WTC11 (cell line): Measurements from ENCODE around the gene SIX6. TPM values are rescaled to one million over a fixed set of nuclear protein-coding genes. Genes with fewer than 3 reads are reported as not detected.

Experiments used
- ATAC-seq: fragments of 200-7000 bp; cut with Tn5 transposase; 2 replicates; pipeline ENCODE4 v1.10.0; 2021; ENCODE audit warnings: mild to moderate bottlenecking, moderate library complexity
- CTCF ChIA-PET: fragments of 300-600 bp; sonication (Branson Sonifier 250); formaldehyde crosslinking; loops from one replicate; lab custom pipeline; 2021; ENCODE audit warnings: antibody characterized with exemption; lab: Charles Lee
- POLR2A ChIA-PET: fragments of 350-600 bp; sonication (Branson Sonifier 250); formaldehyde crosslinking; loops from one replicate; lab custom pipeline; 2021; ENCODE audit warnings: antibody characterized with exemption; lab: Charles Lee
- DNase-seq: peaks from one replicate; pipeline ENCODE4 v3.0.0; 2021; ENCODE audit warnings: low spot score
- H3K27ac Mint-ChIP-seq: 2 replicates; pipeline ENCODE4 v1.8.0; 2021; ENCODE audit warnings: mixed read lengths
- H3K27me3 Mint-ChIP-seq: 2 replicates; pipeline ENCODE4 v1.8.0; 2021; ENCODE audit warnings: low read depth, mild to moderate bottlenecking, moderate library complexity, mixed read lengths
- H3K36me3 Mint-ChIP-seq: 2 replicates; pipeline ENCODE4 v1.8.0; 2021; ENCODE audit warnings: mixed read lengths
- H3K4me1 Mint-ChIP-seq: 2 replicates; pipeline ENCODE4 v1.8.0; 2022; ENCODE audit warnings: mixed read lengths
- H3K4me3 Mint-ChIP-seq: 2 replicates; pipeline ENCODE4 v1.8.0; 2021; ENCODE audit warnings: mild to moderate bottlenecking, moderate library complexity, mixed read lengths
- H3K9me3 Mint-ChIP-seq: 2 replicates; pipeline ENCODE4 v1.8.0; 2021; ENCODE audit warnings: mixed read lengths
- ATF1 ChIP-seq: sonication (generic); formaldehyde crosslinking; IDR thresholded peaks from 2 replicates; pipeline ENCODE4 v1.8.1; 2023; ENCODE audit warnings: mild to moderate bottlenecking, moderate library complexity, missing genetic modification reagents
- ATF2 ChIP-seq: sonication (generic); formaldehyde crosslinking; IDR thresholded peaks from 2 replicates; pipeline ENCODE4 v1.8.1; 2022; ENCODE audit warnings: low read depth, missing genetic modification reagents, borderline replicate concordance
- ATF6 ChIP-seq: sonication (generic); formaldehyde crosslinking; IDR thresholded peaks from 2 replicates; pipeline ENCODE4 v1.8.1; 2023; ENCODE audit warnings: mild to moderate bottlenecking, missing genetic modification reagents
- ESRRA ChIP-seq: sonication (generic); formaldehyde crosslinking; IDR thresholded peaks from 2 replicates; pipeline ENCODE4 v1.8.1; 2022; ENCODE audit warnings: mild to moderate bottlenecking, missing genetic modification reagents, borderline replicate concordance
- FOXJ3 ChIP-seq: sonication (generic); formaldehyde crosslinking; IDR thresholded peaks from 2 replicates; pipeline ENCODE4 v1.9.0; 2021; ENCODE audit warnings: missing genetic modification reagents, mild to moderate bottlenecking, borderline replicate concordance
- MXD4 ChIP-seq: fragments of 250-450 bp; sonication (Bioruptor Pico); IDR thresholded peaks from 2 replicates; pipeline ENCODE4 v1.8.0; 2021; ENCODE audit warnings: mild to moderate bottlenecking, moderate library complexity, borderline replicate concordance
- OVOL2 ChIP-seq: fragments of 250-450 bp; sonication (Bioruptor Pico); IDR thresholded peaks from 2 replicates; pipeline ENCODE4 v1.9.0; 2021; ENCODE audit warnings: mild to moderate bottlenecking, borderline replicate concordance
- SMAD3 ChIP-seq: sonication (generic); formaldehyde crosslinking; IDR thresholded peaks from 2 replicates; pipeline ENCODE4 v1.8.0; 2022; ENCODE audit warnings: missing genetic modification reagents, mild to moderate bottlenecking, borderline replicate concordance
- SOX15 ChIP-seq: fragments of 250-450 bp; sonication (Bioruptor Pico); IDR thresholded peaks from 2 replicates; pipeline ENCODE4 v1.9.0; 2021; ENCODE audit warnings: mild to moderate bottlenecking
- ZBTB21 ChIP-seq: sonication (generic); formaldehyde crosslinking; IDR thresholded peaks from 2 replicates; pipeline ENCODE4 v1.8.1; 2023; ENCODE audit warnings: mild to moderate bottlenecking, missing genetic modification reagents, borderline replicate concordance
- ZNF138 ChIP-seq: sonication (generic); formaldehyde crosslinking; conservative IDR thresholded peaks from 2 replicates; pipeline ENCODE4 v1.8.1; 2022; ENCODE audit warnings: mild to moderate bottlenecking, moderate library complexity, missing genetic modification reagents
- ZNF263 ChIP-seq: sonication (generic); formaldehyde crosslinking; IDR thresholded peaks from 2 replicates; pipeline ENCODE4 v1.8.1; 2022; ENCODE audit warnings: low read depth, mild to moderate bottlenecking, moderate library complexity, missing genetic modification reagents
- ZNF317 ChIP-seq: sonication (generic); formaldehyde crosslinking; IDR thresholded peaks from 2 replicates; pipeline ENCODE4 v1.8.1; 2023; ENCODE audit warnings: low read depth, mild to moderate bottlenecking, moderate library complexity, missing genetic modification reagents, borderline replicate concordance
- ZNF425 ChIP-seq: fragments of 250-450 bp; sonication (Bioruptor Pico); conservative IDR thresholded peaks from 2 replicates; pipeline ENCODE4 v1.9.0; 2021; ENCODE audit warnings: mild to moderate bottlenecking
- ZNF512 ChIP-seq: sonication (generic); formaldehyde crosslinking; IDR thresholded peaks from 2 replicates; pipeline ENCODE4 v1.8.1; 2022; ENCODE audit warnings: missing genetic modification reagents, borderline replicate concordance
- total RNA-seq: library from RNA; stranded (reverse); gene quantifications from 3 replicates; pipeline ENCODE4 v1.2.3, GENCODE V29; 2021
- TF ChIP-seq, protein P1 (sequence below): fragments of 250-450 bp; sonication (Bioruptor Pico); IDR thresholded peaks from 2 replicates; pipeline ENCODE4 v1.8.0; 2021; ENCODE audit warnings: mild to moderate bottlenecking
- TF ChIP-seq, protein P2 (sequence below): sonication (generic); formaldehyde crosslinking; IDR thresholded peaks from 2 replicates; pipeline ENCODE4 v1.8.0; 2022; ENCODE audit warnings: mild to moderate bottlenecking, missing genetic modification reagents
- TF ChIP-seq, protein P3 (sequence below): fragments of 250-450 bp; sonication (Bioruptor Pico); IDR thresholded peaks from 2 replicates; pipeline ENCODE4 v1.9.0; 2021; ENCODE audit warnings: mild to moderate bottlenecking
- TF ChIP-seq, protein P4 (sequence below): sonication (generic); formaldehyde crosslinking; IDR thresholded peaks from 2 replicates; pipeline ENCODE4 v1.8.0; 2022; ENCODE audit warnings: mild to moderate bottlenecking, missing genetic modification reagents

Gene SIX6
- total RNA-seq, 1 experiment from 2014 or later = 0.07 TPM

- DNase-seq = no peak
- H3K9me3 Mint-ChIP-seq = peaks cover 10% of the 10 kb centered on the region
- no peaks in the 10 kb centered on the region for H3K36me3 Mint-ChIP-seq
- no peak for ATAC-seq
- H3K4me3 Mint-ChIP-seq = no peak overlapping the region
- H3K27ac Mint-ChIP-seq = no peak overlapping the region
- no peaks in the 10 kb centered on the region for H3K4me1 Mint-ChIP-seq
- H3K27me3 Mint-ChIP-seq = no peaks in the 10 kb centered on the region
- POLR2A ChIA-PET = no interaction called here
- CTCF ChIA-PET = no interaction called here
- TF ChIP-seq ZNF317 (CRISPR knock-in tag) (no peak), ATF2 (no peak), ZNF512 (CRISPR knock-in tag) (no peak), SMAD3 (CRISPR knock-in tag) (no peak), ATF6 (CRISPR knock-in tag) (no peak), OVOL2 (CRISPR knock-in tag) (no peak), ESRRA (no peak), ZNF263 (no peak), ZNF138 (CRISPR knock-in tag) (no peak), ZBTB21 (CRISPR knock-in tag) (no peak), ZNF425 (CRISPR knock-in tag) (no peak), ATF1 (CRISPR knock-in tag) (no peak), SOX15 (CRISPR knock-in tag) (no peak), MXD4 (CRISPR knock-in tag) (no peak), FOXJ3 (CRISPR knock-in tag) (no peak)
- TF ChIP-seq, protein P1, sequence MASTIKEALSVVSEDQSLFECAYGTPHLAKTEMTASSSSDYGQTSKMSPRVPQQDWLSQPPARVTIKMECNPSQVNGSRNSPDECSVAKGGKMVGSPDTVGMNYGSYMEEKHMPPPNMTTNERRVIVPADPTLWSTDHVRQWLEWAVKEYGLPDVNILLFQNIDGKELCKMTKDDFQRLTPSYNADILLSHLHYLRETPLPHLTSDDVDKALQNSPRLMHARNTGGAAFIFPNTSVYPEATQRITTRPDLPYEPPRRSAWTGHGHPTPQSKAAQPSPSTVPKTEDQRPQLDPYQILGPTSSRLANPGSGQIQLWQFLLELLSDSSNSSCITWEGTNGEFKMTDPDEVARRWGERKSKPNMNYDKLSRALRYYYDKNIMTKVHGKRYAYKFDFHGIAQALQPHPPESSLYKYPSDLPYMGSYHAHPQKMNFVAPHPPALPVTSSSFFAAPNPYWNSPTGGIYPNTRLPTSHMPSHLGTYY (CRISPR knock-in tag) = no peak
- TF ChIP-seq, protein P2, sequence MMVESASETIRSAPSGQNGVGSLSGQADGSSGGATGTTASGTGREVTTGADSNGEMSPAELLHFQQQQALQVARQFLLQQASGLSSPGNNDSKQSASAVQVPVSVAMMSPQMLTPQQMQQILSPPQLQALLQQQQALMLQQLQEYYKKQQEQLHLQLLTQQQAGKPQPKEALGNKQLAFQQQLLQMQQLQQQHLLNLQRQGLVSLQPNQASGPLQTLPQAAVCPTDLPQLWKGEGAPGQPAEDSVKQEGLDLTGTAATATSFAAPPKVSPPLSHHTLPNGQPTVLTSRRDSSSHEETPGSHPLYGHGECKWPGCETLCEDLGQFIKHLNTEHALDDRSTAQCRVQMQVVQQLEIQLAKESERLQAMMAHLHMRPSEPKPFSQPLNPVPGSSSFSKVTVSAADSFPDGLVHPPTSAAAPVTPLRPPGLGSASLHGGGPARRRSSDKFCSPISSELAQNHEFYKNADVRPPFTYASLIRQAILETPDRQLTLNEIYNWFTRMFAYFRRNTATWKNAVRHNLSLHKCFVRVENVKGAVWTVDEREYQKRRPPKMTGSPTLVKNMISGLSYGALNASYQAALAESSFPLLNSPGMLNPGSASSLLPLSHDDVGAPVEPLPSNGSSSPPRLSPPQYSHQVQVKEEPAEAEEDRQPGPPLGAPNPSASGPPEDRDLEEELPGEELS = no peak
- TF ChIP-seq, protein P3, sequence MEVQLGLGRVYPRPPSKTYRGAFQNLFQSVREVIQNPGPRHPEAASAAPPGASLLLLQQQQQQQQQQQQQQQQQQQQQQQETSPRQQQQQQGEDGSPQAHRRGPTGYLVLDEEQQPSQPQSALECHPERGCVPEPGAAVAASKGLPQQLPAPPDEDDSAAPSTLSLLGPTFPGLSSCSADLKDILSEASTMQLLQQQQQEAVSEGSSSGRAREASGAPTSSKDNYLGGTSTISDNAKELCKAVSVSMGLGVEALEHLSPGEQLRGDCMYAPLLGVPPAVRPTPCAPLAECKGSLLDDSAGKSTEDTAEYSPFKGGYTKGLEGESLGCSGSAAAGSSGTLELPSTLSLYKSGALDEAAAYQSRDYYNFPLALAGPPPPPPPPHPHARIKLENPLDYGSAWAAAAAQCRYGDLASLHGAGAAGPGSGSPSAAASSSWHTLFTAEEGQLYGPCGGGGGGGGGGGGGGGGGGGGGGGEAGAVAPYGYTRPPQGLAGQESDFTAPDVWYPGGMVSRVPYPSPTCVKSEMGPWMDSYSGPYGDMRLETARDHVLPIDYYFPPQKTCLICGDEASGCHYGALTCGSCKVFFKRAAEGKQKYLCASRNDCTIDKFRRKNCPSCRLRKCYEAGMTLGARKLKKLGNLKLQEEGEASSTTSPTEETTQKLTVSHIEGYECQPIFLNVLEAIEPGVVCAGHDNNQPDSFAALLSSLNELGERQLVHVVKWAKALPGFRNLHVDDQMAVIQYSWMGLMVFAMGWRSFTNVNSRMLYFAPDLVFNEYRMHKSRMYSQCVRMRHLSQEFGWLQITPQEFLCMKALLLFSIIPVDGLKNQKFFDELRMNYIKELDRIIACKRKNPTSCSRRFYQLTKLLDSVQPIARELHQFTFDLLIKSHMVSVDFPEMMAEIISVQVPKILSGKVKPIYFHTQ (CRISPR knock-in tag) = no peak
- TF ChIP-seq, protein P4, sequence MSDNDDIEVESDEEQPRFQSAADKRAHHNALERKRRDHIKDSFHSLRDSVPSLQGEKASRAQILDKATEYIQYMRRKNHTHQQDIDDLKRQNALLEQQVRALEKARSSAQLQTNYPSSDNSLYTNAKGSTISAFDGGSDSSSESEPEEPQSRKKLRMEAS (CRISPR knock-in tag) = no peak
Measured at GRCh38 chr14:60553808-60554207, 44.9 kb downstream of the SIX6 start.
